IPS DF 4.7 (cell line): ENCODE measurements around the gene FAM118A.
"Not testable (repeated sequence)": the region's sequence is repeated elsewhere in the genome, so short reads cannot be mapped to it uniquely, and the experiment has no call there.

Experiments
- DNase-seq: peaks from one replicate; pipeline ENCODE4 v3.0.0-alpha.2; 2013; ENCODE audit warnings: low spot score; ENCODE audit errors: extremely low read depth

FAM118A gene

GRCh38 chr22:45309422-45310227, at the start of gene FAM118A:
TSS of gene FAM118A (plus strand) at chr22:45309934. CDS start at chr22:45322380, 12,446 bp downstream.
- no peak for DNase-seq

- DNase-seq = not testable (repeated sequence)
These were observed 49.4 kb upstream of the FAM118A start for GRCh38 chr22:45260395-45260759.

GRCh38 chr22:45261407-45262088, 48.2 kb upstream of the FAM118A start:
- DNase-seq = no peak

- DNase-seq = no peak
These were observed 47.4 kb upstream of the FAM118A start for GRCh38 chr22:45262195-45262930.

DNA sequence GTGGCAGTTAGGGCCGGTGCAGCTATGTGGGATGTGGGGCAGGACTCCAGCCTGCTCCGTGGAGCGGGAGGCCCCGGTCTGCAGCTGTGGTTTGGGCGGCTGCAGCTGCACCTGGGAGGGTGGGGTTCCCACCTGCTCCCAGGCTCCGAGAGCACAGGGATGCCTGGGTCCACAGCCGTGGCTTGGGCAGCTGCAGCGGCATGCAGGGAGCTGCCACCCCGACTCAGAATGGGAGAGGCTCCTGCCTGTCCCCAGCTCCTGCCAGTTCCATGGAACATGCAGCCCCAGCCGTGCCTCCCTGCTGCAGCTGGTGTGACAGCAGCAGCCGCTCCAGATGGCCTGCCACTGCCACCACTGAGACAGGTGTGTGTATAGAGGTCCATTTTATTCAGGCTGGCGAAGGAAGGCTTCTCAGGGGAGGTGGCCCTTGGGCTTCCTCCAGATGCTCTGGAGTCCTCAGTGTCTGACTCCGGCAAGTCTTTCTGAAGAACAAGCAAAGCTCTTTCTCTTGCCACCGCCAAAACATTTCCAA, 46.7 kb upstream of the FAM118A start:
- no peak for DNase-seq

GRCh38 chr22:45263463-45264269, 46.1 kb upstream of the FAM118A start:
- DNase-seq = no peak

- DNase-seq = no peak
These were observed 44.2 kb upstream of the FAM118A start for GRCh38 chr22:45265535-45265934.

- DNase-seq = no peak
These were observed 41.4 kb upstream of the FAM118A start for GRCh38 chr22:45268167-45268957.

- DNase-seq = no peak
These were observed 40.5 kb upstream of the FAM118A start for GRCh38 chr22:45268958-45269844.

GRCh38 chr22:45270095-45271020, 39.4 kb upstream of the FAM118A start:
- no peak for DNase-seq

DNA sequence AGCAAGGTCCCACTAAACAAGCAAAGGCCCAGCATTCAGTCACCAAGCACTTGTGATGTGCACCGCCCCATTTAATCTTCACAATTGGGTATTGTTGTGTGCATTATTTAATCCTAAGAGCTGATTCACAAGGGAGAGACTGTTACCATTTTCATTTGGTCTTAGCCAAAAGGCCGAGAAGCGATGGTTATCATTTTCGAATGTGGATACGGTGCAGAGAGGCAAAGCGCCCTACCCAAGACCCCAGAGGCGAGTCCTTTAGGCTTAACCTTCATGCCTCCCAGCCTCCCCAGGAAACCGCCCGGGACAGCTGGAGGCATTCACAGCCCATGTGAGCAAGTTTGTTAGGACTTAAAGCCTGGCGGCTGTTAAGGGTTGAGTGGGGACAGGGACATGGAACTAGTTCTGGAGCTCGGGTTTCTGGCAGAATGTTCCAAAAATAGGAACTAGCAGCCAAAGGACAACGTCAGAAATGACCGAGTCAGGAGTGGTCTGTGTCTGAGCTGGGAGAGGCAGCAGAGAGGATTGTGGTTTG, 38.0 kb upstream of the FAM118A start:
- DNase-seq = no peak

DNA sequence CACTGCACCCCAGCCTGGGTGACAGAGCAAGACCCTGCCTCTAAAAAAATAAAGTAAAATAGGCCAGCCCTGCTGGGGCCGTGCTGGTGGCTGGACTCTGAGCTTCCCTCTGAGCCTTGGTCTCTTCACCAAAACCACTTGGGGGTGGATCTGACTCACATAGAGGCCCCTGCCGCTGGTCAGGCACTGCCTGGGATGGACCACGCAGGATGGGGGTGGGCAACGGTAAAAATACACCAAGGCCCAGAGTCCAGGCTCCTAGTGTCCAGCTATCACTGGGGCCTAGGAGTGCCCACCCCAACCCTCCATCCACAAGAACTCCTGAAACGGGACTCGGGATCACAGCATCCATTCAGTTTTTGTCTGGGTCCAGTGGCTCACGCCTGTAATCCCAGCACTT, 37.2 kb upstream of the FAM118A start:
- DNase-seq = no peak

GRCh38 chr22:45273452-45274075, 36.2 kb upstream of the FAM118A start:
- no peak for DNase-seq

DNA sequence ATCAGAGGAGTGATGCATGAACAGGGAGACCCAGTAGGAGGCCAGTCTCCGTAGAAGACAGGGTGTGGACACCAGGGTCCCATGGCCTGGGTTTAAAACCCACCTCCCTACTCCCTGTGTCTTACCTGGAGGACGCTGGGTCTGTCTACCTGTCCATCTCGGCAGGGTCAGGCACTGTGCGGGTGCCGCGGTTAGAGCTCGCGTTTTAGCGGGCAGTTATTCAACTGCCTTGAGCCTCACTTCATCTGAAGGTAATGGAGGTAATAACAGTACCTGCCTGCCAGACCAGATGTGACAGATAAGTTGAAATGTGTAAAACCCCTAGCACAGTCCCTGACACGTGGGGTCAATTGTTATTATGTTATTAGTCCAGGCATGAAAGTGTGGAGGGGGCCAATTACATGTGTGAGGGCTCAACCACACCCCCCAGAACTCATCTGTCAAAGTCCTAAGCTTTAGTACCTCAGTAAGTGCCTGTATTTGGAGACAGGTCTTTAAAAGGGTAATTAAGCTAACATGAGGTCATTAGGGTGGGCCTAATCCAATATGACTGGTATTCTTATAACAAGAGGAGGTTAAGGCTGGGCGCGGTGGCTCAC, 33.1 kb upstream of the FAM118A start:
- DNase-seq = no peak

- not testable (repeated sequence) for DNase-seq
These were observed 32.0 kb upstream of the FAM118A start for GRCh38 chr22:45277720-45278119.

- DNase-seq = no peak
These were observed 31.6 kb upstream of the FAM118A start for GRCh38 chr22:45278125-45278524.

DNA sequence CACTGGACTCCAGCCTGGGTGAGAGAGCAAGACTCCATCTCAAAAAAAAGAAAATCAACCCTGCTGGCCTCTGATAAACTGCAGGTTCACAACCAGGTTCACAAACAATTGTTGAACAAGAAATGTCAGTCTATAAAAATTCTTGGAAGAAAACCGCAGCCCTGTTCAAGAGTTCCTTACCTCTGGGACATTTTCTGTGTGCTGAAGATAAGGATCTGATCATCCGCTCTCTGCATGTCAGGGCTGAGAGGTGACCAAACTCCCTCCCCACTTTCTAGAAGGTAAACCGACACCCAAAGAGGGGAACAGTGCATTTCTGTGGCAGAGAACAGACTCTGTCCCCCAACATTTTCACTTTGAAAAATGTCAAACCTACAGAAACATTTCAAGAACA, 29.1 kb upstream of the FAM118A start:
- DNase-seq = no peak
